Stomach (tissue), 9 donors: Measurements from ENCODE around the gene RUNX1. TPM values are rescaled to one million over a fixed set of nuclear protein-coding genes. Genes with fewer than 3 reads are reported as not detected.

Experiments
- DNase-seq, 2 donors: peaks; one replicate each; pipeline versions ENCODE4 v3.0.0 to v3.0.0-alpha.2; 2013 to 2019
- H3K27ac ChIP-seq, 5 donors: fragments of 200-600 bp in 4 of 5; sonication (generic) in 4 of 5; one replicate each; pipeline ENCODE4 v1.5.1; 2013 to 2019; ENCODE audit warnings: mild to moderate bottlenecking in 1 of 5, moderate library complexity in 1 of 5
- H3K27me3 ChIP-seq, 3 donors: fragments of 200-600 bp; sonication (generic); one replicate each; pipeline ENCODE4 v1.5.1; 2017 to 2019; ENCODE audit warnings: mixed run types in 1 of 3
- H3K36me3 ChIP-seq, 4 donors: fragments of 200-600 bp; sonication (generic); 1 replicate in 3 of 4; 2 replicates in 1 of 4; pipeline ENCODE4 v1.5.1; 2016 to 2019
- H3K4me1 ChIP-seq, 4 donors: fragments of 200-600 bp; sonication (generic); one replicate each; pipeline ENCODE4 v1.5.1; 2016 to 2019
- H3K4me3 ChIP-seq, 4 donors: fragments of 200-600 bp; sonication (generic) in 3 of 4; one replicate each; pipeline ENCODE4 v1.5.1; 2016 to 2019; ENCODE audit warnings: mild to moderate bottlenecking in 1 of 4
- H3K9me3 ChIP-seq, 4 donors: fragments of 200-600 bp; sonication (generic); one replicate each; pipeline ENCODE4 v1.5.1; 2016 to 2019
- CTCF ChIP-seq, 7 experiments: fragments of 450-650 bp in 4 of 7; fragments of 200-600 bp in 3 of 7; sonication (generic) in 3 of 7; IDR thresholded peaks; one replicate each; pipeline ENCODE4 v1.5.1; 2016 to 2019; ENCODE audit warnings: antibody characterized with exemption in 7 of 7, control low read depth in 2 of 7, mild to moderate bottlenecking in 1 of 7
- EP300 ChIP-seq: sonication (generic); formaldehyde crosslinking; IDR thresholded peaks from one replicate; pipeline ENCODE4 v1.6.1; 2017; ENCODE audit warnings: antibody characterized with exemption
- POLR2A ChIP-seq, 4 donors: fragments of 450-650 bp; IDR thresholded peaks; one replicate each; pipeline ENCODE4 v1.6.1; 2016; ENCODE audit warnings: antibody characterized with exemption in 4 of 4, control low read depth in 2 of 4, mild to moderate bottlenecking in 1 of 4, moderate library complexity in 1 of 4
- POLR2AphosphoS5 ChIP-seq, 3 donors: sonication (generic); formaldehyde crosslinking; IDR thresholded peaks; one replicate each; pipeline ENCODE4 v1.6.1; 2016; ENCODE audit warnings: antibody characterized with exemption in 3 of 3
- WGBS, 5 donors: extraction: QIAGEN DNeasy Blood & Tissue Kit in 3 of 5; methylation state at CpG; one replicate each; pipeline versions ENCODE4 v1.1.5 to v1.1.7; 2013 to 2018; 5-methylcytosine and 5-hydroxymethylcytosine counted together
- intact Hi-C: fragments of 100-400 bp; cut with DNase I; formaldehyde crosslinking; loops from one replicate; pipeline ENCODE4 v1.15.1; 2023; ENCODE audit warnings: low total_unique reads
- polyA plus RNA-seq, 3 donors: library from polyadenylated mRNA; stranded (reverse); fragments of 200-250 nt; gene quantifications; one replicate each; pipeline ENCODE4 v1.2.3, GENCODE V29; 2013
- total RNA-seq, 5 donors: library from RNA; depleted of rRNA; stranded (reverse); fragments of >200 nt; gene quantifications; one replicate each; pipeline versions ENCODE4 v1.1.0 to v1.2.3, GENCODE V29; 2014 to 2016
- donor health status: healthy with polysubstance abuse.
- donor health status: Bipolar disorder and iron deficiency.
- donor health status: healthy.

The RUNX1 gene
- total and polyA plus RNA-seq, 8 donors: 8.0 to 213 (median 40.0) TPM

GRCh38 chr21:35035581-35035980 lies 13.5 kb downstream of the RUNX1 start:
- no peak overlapping the region for H3K4me3 ChIP-seq
- no peaks in the 10 kb centered on the region for H3K36me3 ChIP-seq
- H3K9me3 ChIP-seq: no peaks in the 10 kb centered on the region
- TF ChIP-seq POLR2AphosphoS5 (IDR thresholded peaks at IDR 0.05) (no peak), EP300 (no peak), POLR2A (IDR thresholded peaks at IDR 0.05) (no peak), CTCF (IDR thresholded peaks at IDR 0.05) (no peak)
- DNase-seq: no peak
- intact Hi-C loops: loop anchor here (5.0 kb wide), 1 partner anchor 43 kb away; no protein-coding TSS in a partner anchor
- WGBS, 5 donors: 82 to 89% (median 88%) methylated on average over 8 of the region's 8 CpGs
- H3K27ac ChIP-seq: no peak overlapping the region
- H3K4me1 ChIP-seq: peaks cover 4 to 19% (median 12%) of the 10 kb centered on the region in 4 donors
- no peaks in the 10 kb centered on the region for H3K27me3 ChIP-seq

GRCh38 chr21:35035116-35035515 lies 14.0 kb downstream of the RUNX1 start:
- no peak for DNase-seq
- H3K4me3 ChIP-seq: no peak overlapping the region
- 87 to 95% (median 94%) methylated on average over 8 of the region's 8 CpGs for WGBS, 5 donors
- intact Hi-C loops: loop anchor here (5.0 kb wide), 1 partner anchor 43 kb away; no protein-coding TSS in a partner anchor
- H3K36me3 ChIP-seq: no peaks in the 10 kb centered on the region
- TF ChIP-seq EP300: no peak
- no peak for TF ChIP-seq CTCF (IDR thresholded peaks at IDR 0.05)
- TF ChIP-seq POLR2A (IDR thresholded peaks at IDR 0.05): no peak
- no peak for TF ChIP-seq POLR2AphosphoS5 (IDR thresholded peaks at IDR 0.05)
- H3K27ac ChIP-seq: no peak overlapping the region
- no peaks in the 10 kb centered on the region for H3K27me3 ChIP-seq
- H3K4me1 ChIP-seq: peaks cover 4 to 15% (median 10%) of the 10 kb centered on the region in 4 donors
- no peaks in the 10 kb centered on the region for H3K9me3 ChIP-seq

GRCh38 chr21:35034203-35034926 lies 14.7 kb downstream of the RUNX1 start:
- H3K4me3 ChIP-seq: no peak overlapping the region
- no peak for TF ChIP-seq POLR2AphosphoS5 (IDR thresholded peaks at IDR 0.05)
- no peak for DNase-seq
- H3K9me3 ChIP-seq: no peaks in the 10 kb centered on the region
- no peaks in the 10 kb centered on the region for H3K36me3 ChIP-seq
- 92 to 96% (median 94%) methylated on average over 6 to 9 of the region's 9 CpGs for WGBS, 5 donors
- H3K27me3 ChIP-seq: no peaks in the 10 kb centered on the region
- peaks cover 0 to 8% (median 6%) of the 10 kb centered on the region in 4 donors for H3K4me1 ChIP-seq
- no peak overlapping the region for H3K27ac ChIP-seq
- intact Hi-C loops: no loop called here

GRCh38 chr21:35032474-35033263 lies 16.4 kb downstream of the RUNX1 start:
- Histone ChIP-seq H3K4me1 (peaks cover 0 to 7% (median 2%) of the 10 kb centered on the region in 4 donors), H3K4me3 (no peak overlapping the region), H3K27ac (no peak overlapping the region), H3K9me3 (no peaks in the 10 kb centered on the region), H3K27me3 (no peaks in the 10 kb centered on the region), H3K36me3 (no peaks in the 10 kb centered on the region)
- no peak for DNase-seq
- 84 to 91% (median 89%) methylated on average over 2 of the region's 2 CpGs for WGBS, 5 donors
- no peak for TF ChIP-seq POLR2A (IDR thresholded peaks at IDR 0.05)
- no peak for TF ChIP-seq CTCF (IDR thresholded peaks at IDR 0.05)
- TF ChIP-seq POLR2AphosphoS5 (IDR thresholded peaks at IDR 0.05): no peak
- TF ChIP-seq EP300: no peak
- intact Hi-C loops: no loop called here
